DMS53 treated with DMSO at 0.1 percent for 48 hours (cell line): Measurements from ENCODE around the gene PAIP1.
A peak's percentile ranks its signal among the peaks of the same experiment; 100 is the strongest.
"Not testable (repeated sequence)": the region's sequence is repeated elsewhere in the genome, so short reads cannot be mapped to it uniquely, and the experiment has no call there.

Experiments
- DNase-seq: peaks from one replicate; lab custom pipeline; 2025; ENCODE audit not compliant: unreplicated experiment; lab: John Stamatoyannopoulos, UW

PAIP1 gene

DNA sequence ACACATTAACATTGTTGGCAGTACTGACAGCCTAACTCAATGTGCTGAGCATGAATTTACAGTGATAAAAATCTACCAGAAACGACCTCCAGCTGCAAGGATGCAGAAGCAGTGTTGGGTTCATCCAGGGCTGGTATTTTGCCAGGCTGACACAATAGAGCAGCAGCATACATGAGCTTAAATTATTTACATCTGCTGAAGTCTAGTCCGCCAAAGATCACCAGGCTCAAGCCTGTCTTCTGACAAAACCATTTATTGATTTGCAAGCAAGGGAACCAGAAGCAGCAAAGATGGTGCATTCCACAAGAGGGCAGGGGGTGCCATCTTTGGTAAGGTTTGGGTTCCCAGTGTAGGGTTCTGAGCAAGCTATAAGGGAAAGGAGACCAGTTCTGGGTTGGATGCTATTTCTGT is 33.2 kb downstream of the PAIP1 start:
- no peak for DNase-seq

DNA sequence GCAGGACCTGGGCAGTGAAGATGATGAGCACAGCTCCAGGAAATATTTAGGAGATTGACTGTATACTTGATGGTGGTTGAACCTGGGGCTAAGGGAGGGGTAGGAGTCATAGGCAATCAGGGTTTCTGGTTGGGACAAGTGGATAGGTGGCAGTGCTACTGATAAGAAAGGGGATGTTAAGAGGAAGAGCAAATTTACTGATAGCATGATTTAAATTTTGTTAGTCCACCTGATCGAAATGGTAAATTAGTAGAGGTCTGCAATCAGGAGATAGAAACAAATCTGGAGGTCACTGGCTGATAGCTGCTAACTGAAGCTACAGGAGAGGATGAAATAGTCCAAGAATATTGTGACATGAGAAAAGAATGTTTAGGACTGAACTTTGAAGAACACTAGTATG is 36.3 kb downstream of the PAIP1 start:
- no peak for DNase-seq

DNA sequence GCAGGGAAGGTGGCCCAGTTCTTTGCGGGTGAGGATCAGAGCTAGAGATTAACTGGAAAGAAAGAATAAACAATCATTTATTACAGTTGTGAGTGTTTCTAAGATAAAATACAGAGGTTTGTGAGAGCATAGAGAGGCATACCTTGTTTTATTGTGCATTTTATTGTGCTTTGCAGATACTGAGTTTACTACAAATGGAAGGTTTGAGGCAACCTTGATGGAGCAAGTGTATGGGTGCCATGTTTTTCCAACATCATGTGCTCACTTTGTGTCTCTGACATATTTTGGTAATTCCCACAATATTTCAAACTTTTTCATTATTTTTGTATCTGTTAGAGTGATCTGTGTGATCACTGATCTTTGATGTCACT is 41.2 kb downstream of the PAIP1 start:
- DNase-seq = no peak

DNA sequence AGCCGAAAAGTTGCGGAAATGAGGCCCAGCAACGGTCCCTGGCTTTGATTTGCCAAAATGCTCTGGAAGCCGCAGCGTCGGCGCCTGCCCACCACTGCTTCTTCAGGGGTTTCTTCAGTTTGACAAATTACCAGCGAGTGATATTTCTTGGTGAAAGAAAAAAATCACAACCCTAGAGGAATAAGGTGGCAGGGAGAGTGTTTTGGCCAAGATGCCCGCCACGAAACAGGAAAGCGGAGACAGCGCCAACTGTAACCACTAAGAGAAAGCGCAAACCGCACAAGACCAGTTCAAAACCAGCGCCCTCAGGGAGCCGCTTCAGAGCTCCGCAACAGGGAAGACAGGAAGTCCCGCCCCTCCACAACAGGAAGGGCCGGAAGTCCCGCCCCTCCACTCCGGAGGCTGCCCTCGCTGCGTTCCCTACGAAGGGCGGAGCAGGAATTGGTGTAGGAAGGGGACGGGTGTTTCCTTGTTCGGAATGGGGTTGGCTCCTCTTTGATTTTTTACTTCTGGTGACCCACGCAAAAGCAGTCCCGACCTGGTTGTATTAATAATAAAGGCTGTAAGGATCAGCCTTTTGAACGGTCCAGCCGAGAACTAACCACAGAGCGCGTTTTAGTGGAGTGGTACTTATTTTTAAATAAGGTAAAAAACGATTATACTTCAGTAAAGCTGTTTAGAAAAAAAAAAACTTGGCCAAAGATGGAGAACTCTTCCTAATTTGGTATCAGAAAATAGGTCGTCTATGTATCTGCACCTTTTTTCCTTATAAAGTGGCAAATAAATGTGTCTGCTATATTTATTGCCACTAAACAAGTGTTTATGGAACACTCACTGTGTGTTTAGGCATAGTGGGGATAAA is 41.8 kb downstream of the PAIP1 start, which contains the start of gene C5orf34:
Gene C5orf34, minus strand, starts transcription at position 333 of the 862 bp plus-strand sequence. CDS start 5,809 bp downstream, outside the sequence.
- peak; percentile 80 for DNase-seq

DNA sequence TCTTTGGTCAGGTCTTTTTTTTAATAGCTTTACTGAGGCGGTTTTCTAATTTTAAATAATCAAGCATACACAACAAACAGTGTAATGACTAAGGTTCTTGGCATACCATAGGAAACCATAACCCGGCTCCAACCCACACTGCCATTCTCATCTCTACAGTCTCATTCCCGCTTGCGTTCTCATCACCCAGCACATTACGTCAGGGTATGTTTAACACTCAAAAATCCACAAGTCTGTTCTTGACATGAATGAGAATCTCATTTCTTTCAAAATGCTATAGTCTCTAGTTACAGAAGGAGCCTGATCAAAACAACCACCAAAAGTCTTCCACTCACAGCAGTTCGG is 42.4 kb downstream of the PAIP1 start:
- peak; percentile 25 for DNase-seq

DNA sequence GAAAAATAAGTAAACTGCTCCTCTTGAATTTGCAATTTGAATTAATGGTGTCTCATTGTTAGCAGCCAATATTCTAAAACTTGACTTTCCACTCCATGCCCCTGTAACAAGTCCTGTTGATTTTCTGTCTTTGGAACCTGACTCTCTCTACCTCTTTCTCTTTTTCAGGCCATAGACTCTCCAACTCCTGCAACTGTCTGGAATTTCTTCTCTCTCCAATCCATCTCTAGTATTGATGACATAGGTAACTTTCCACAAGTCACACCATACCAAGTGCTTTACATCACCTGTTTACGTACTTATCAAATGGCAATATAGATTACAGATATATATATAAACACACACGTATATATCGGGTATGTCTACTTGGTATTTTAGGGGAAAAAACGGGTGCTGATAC is 42.9 kb downstream of the PAIP1 start:
- no peak for DNase-seq

DNA sequence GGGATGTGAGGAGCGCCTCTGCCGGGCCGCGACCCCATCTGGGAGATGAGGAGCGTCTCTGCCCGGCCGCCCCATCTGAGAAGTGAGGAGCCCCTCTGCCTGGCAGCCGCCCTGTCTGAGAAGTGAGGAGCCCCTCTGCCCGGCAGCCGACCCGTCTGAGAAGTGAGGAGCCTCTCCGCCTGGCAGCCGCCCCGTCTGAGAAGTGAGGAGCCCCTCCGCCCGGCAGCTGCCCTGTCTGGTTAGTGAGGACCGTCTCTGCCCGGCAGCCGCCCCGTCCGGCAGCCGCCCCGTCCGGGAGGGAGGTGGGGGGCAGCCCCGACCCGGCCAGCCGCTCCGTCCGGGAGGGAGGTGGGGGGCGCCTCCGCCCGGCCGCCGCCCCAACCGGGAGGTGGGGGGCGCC is 45.8 kb downstream of the PAIP1 start:
- not testable (repeated sequence) for DNase-seq

DNA sequence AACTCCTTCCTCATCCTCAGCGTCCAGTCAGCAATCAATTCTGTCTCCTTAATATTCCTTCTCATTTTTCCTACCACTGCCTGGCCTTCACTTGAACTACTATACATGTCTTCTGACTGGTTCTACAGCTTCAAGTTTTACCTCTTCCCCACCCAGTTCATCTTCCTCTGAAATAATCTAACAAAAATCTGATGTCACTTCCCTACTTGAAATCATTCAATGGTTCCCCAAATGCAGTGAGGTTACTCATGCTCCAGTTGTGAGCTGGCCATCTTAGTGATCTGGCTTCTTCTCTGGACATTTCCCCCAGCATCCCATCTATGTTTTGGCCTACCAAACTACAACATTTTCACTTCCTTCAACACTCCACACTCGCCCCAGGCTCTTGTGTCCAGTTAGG is 58.3 kb downstream of the PAIP1 start:
- DNase-seq = no peak

DNA sequence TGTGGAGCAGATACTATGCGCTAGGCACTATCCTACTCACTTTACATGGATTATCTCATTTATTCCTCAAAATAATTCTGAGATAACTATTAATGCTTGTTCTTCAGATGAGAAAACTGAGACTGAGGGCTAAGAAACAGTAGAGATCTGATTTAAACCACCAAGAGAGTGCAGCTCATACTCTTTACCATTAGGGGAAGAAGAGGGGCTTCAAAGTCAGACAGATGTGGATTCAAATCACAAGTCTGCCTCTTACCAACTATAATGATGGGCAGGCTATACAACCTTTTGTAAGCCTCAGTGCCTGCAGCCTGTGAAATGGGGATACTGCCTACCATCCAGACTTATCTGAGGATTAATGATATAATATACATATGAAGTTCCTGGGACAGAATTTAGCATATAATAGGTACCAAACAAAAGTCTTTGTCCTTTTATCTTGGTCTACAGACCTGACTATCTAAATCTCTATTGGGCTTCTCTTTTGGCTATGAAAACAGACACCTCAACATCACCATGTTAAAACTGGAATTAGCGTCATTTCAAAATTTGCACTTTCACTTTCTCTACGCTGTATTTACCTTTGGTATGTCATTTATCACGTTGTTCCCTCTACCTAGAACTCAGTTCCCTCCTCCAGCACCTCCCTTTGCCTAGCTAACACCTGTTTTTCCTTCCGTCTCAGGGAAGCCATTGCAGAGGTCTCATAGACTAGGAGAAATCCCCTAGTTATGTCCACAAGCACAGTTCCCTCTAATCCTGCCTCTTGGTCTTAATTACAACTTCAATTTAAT is 59.4 kb downstream of the PAIP1 start:
- DNase-seq = no peak

DNA sequence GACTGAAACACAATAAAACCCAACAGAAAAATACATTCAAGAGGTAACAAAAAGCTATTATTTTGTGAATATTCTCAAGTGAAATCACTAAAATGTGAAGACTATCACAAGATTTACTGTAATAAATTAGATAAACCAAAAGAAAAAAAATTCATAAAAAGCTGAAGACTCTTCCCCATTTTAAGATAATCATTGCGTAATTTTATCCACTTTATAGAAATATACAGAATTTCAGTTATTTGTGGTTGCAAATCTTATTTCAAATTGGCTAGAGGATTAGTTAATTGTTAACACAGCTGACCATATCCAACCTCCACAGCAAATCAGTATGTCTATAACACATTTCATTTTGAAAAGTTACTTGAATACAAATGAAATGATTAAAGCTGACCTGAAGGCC is 65.6 kb downstream of the PAIP1 start:
- DNase-seq = no peak

DNA sequence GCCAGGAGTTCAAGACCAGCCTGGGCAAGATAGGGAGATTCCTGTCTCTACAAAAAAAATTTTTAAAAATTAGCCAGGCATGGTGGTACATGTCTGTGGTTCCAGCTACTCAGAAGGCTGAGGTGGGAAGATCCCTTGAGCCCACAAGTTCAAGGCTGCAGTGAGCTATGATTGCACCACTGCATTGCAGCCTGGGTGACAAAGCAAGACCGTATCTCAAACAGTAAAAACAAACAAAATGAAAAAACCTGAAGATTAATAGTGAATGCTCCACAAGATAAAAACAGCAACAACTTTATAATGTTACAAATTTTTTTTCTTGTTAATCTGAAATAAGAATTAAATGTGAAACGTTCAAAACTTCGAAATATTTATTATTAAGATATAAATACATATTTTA is 70.5 kb downstream of the PAIP1 start:
- no peak for DNase-seq

DNA sequence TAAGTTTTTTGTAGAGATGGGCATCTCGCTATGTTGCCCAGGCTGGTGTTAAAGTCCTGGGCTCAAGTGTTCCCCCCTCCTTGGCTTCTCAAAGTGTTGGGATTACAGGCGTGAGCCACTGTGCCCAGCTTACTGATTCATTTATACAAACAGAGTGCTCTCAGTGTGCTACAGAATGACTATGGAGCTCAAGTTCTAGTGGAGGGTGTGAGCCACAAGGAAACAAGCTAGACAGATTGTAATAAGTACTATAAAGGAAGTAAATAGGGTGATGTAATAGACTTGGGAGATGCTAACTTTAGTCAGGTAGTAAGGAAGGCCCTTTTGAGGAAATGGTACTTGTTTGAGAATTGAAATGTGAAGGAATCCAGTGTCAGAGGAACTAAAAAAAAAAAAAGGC is 71.5 kb downstream of the PAIP1 start:
- no peak for DNase-seq

DNA sequence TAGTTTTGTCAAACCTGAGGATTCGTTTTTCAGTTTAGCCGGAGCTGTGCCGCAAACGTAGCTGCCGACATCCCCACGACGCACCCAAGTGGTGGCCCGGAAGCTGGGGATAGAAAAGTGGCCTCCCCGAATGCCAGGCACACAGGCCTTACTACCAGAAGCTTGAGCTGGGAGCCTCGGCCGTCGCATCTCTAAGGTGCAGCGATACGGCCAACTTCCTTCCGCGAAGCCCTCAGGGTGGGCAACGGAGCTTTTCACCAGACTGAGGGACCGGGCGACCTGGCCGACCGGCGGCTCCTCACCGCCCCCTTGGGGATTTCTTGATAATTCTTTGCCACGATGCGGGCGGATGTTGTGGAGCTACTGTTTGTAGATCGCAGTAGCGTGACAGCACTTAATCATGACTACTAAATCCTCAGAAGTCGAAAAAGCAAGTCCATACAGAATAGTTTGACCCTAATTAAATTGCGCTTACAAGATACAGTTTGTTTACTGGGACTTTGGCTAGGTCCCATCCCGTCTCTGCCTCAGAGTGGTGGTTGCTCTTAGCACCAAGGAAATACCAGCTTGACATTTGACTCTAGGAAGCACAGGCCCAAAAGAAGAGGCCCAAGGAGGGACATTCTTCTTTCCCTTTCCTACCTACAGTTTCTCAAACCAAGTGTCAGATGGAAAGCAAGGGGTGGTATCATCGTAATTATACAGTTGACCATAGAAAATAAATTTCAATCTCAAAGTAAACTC is 72.6 kb downstream of the PAIP1 start:
- DNase-seq = peak; percentile 52

DNA sequence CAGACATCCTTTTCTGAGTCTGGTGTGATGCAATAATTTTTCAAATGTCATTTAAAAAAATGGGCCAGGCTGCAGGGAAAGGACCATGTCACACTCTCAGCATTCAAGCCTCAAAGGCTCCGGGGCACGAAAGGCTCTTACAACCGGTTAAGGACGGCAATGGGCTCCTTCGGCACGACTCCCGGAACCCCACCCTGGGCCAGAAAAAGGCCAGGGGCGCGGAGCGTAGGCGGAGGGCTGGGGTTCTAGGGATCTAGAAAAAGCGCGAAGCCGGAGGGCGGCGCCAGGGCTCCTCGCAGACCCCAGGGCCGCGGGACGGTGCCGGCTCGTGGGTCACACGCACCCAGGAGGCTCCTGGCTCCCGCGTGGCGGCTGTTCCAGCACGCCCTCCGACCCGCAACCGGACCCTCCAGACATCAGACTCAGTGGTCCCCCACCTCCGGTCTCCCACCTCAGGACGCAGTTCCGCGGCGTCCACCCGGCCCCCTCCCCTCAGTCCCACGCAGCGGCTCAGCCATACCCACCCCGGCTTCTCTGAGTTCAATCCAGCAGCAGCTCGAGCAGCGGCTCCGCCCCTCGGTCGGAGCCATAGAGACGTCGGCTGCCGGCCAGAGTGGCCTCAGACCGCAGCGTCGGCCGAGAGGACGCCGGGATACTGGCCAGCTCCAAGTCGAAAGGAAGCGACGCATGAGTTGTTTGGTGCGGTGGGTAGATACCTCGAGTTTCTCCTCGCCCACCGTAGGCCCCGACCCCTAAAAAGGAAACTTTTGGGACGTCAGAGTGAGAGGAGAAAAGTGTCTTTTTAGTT is 73.4 kb downstream of the PAIP1 start, which contains the start of gene TMEM267:
Gene TMEM267, minus strand, starts transcription at position 568 of the 808 bp plus-strand sequence. CDS start 29,896 bp downstream, outside the sequence.
- peak; percentile 68 for DNase-seq

DNA sequence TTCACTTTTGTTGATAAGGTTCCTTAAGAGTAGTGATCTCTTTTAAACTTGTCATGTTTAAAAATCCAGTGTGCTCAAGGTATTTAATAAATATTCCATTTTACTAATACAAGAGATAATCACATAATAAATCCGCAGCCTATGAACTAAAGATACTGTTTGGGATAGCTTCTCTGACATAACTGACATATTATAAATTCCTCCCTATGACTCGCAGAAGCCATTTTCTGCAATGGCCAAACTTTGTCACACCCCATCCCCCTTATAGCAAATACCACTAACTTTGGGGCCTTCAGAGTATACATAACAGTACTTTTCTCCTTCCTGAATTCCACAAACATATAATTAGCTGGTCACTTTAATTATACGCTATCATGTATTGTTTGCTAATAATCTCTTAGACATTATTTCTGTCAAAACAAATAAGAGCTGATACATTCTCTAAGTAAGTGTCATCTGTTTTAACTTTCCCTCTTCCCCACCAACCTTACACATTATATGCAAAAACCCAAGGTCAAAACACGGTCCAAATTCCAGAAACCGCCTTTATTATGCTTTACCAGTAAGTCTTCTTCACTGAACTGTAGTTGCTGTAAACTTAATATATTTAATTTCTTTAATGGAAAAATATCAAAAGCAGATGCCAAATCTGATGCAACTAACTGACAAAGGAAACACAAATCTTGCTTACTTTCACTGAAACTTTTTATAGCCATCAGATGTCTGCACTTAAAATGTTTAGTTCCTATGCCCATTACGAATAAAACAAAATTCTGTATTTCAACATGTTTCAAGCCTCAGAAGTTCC is 74.2 kb downstream of the PAIP1 start:
- no peak for DNase-seq
